ENCODE data around the gene CCM2. TPM values are rescaled to one million over a fixed set of nuclear protein-coding genes. Genes with fewer than 3 reads are reported as not detected.

The CCM2 gene
- total RNA-seq, 1 donor from 2014 or later: 62.0 TPM

DNA sequence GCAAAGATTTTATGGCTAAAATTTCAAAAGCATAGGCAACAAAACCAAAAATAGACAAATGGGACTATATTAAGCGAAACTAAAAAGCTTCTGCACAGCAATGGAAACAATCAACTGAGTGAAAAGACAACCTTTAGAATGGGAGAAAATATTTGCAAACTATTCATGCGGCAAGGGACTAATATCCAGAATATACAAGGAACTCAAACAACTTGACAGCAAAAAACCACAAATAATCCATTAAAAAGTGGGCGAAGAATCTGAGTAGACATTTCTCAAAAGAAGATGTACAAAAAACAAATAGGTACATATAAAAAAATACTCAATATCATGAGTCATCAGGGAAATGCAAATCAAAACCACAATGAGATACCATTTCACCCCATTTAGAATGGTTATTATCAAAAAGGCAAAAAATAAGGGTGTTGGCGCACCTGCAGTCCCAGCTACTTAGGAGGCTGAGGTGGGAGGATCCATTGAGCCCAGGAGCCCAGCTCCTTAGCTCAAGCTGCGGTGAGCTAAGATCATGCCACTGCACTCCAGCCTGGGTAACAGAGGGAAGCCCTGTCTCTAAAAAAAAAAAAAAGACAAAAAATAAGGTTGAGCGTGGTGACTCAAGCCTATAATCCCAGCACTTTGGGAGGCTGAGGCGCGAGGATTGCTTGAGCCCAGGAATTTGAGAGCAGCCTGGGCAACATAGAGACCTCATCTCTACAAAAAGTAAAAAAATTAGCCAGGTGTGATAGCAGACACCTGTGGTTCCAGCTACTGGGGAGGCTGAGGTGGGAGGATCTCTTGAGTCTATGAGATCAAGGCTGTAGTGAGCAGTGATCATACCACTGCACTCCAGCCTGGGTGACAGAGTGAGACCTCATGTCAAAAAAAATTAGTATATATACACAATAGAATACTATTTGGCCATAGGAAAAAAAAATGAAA is 4.2 kb upstream of the CCM2 start:
- FAIRE-seq (no peak), DNase-seq (ENCODE audit: low read depth) (no peak)
- Mint-ChIP-seq H3K4me3 (ENCODE audit: unreplicated experiment) (no peak overlapping the region), H3K27ac (ENCODE audit: unreplicated experiment) (no peak overlapping the region), H3K9me3 (ENCODE audit: unreplicated experiment) (no peaks in the 10 kb centered on the region), H3K27me3 (ENCODE audit: low read depth, unreplicated experiment) (no peaks in the 10 kb centered on the region), H3K4me1 (ENCODE audit: low read depth, unreplicated experiment) (no peaks in the 10 kb centered on the region), H3K36me3 (ENCODE audit: low read depth, unreplicated experiment) (no peaks in the 10 kb centered on the region)
- Histone ChIP-seq H3K4me1 (ENCODE audit: insufficient read depth, low read length) (peaks cover 3% of the 10 kb centered on the region), H4K20me1 (ENCODE audit: insufficient read depth, low read length) (peaks cover 4% of the 10 kb centered on the region), H3K4me3 (ENCODE audit: insufficient read depth, low read depth, low read length) (no peak overlapping the region), H3K9ac (ENCODE audit: low read length) (no peak overlapping the region), H3K9me3 (ENCODE audit: insufficient read depth, low read depth, low read length) (no peaks in the 10 kb centered on the region), H3K4me2 (ENCODE audit: low read length) (no peak overlapping the region), H3K27ac (ENCODE audit: low read depth, low read length) (no peak overlapping the region), H3K79me2 (ENCODE audit: insufficient read depth, low read length) (peaks cover 5% of the 10 kb centered on the region), H3K27me3 (ENCODE audit: insufficient read depth, low read length) (no peaks in the 10 kb centered on the region), H2AFZ (ENCODE audit: low read depth, low read length) (no peak overlapping the region), H3K36me3 (ENCODE audit: insufficient read depth, low read length) (no peaks in the 10 kb centered on the region)
- TF ChIP-seq EZH2 (IDR thresholded peaks at IDR 0.05; ENCODE audit: insufficient read depth, low read length) (no peak), CTCF (IDR thresholded peaks at IDR 0.05; ENCODE audit: insufficient read depth, low read depth, low read length) (no peak)

GRCh38 chr7:44998153-44998871 is 1.7 kb upstream of the CCM2 start:
- FAIRE-seq (no peak), DNase-seq (ENCODE audit: low read depth) (no peak)
- peaks cover 30% of the 10 kb centered on the region for H3K79me2 ChIP-seq (ENCODE audit: insufficient read depth, low read length)
- H3K27ac ChIP-seq (ENCODE audit: low read depth, low read length): no peak overlapping the region
- Mint-ChIP-seq H3K4me3 (ENCODE audit: unreplicated experiment) (peak overlapping the region; percentile 82), H3K36me3 (ENCODE audit: low read depth, unreplicated experiment) (no peaks in the 10 kb centered on the region), H3K9me3 (ENCODE audit: unreplicated experiment) (no peaks in the 10 kb centered on the region), H3K4me1 (ENCODE audit: low read depth, unreplicated experiment) (peaks cover 10% of the 10 kb centered on the region), H3K27ac (ENCODE audit: unreplicated experiment) (no peak overlapping the region), H3K27me3 (ENCODE audit: low read depth, unreplicated experiment) (no peaks in the 10 kb centered on the region)
- no peak overlapping the region for H3K9ac ChIP-seq (ENCODE audit: low read length)
- no peaks in the 10 kb centered on the region for H3K9me3 ChIP-seq (ENCODE audit: insufficient read depth, low read depth, low read length)
- TF ChIP-seq EZH2 (IDR thresholded peaks at IDR 0.05; ENCODE audit: insufficient read depth, low read length) (no peak), CTCF (IDR thresholded peaks at IDR 0.05; ENCODE audit: insufficient read depth, low read depth, low read length) (no peak)
- peak overlapping the region; percentile 85 for H3K4me2 ChIP-seq (ENCODE audit: low read length)
- H4K20me1 ChIP-seq (ENCODE audit: insufficient read depth, low read length): peaks cover 26% of the 10 kb centered on the region
- H3K36me3 ChIP-seq (ENCODE audit: insufficient read depth, low read length): no peaks in the 10 kb centered on the region
- H2AFZ ChIP-seq (ENCODE audit: low read depth, low read length): no peak overlapping the region
- H3K4me1 ChIP-seq (ENCODE audit: insufficient read depth, low read length): peaks cover 8% of the 10 kb centered on the region
- H3K4me3 ChIP-seq (ENCODE audit: insufficient read depth, low read depth, low read length): no peak overlapping the region
- H3K27me3 ChIP-seq (ENCODE audit: insufficient read depth, low read length): no peaks in the 10 kb centered on the region

All from astrocyte (in vitro differentiated cells and primary cell).